ENCODE measurements around the gene WDPCP. TPM values are rescaled to one million over a fixed set of nuclear protein-coding genes. Genes with fewer than 3 reads are reported as not detected.
A peak's percentile ranks its signal among the peaks of the same experiment; 100 is the strongest.

The WDPCP gene
- polyA plus RNA-seq, 4 donors, result 11.4 to 15.6 (median 12.8) TPM

- no peak for DNase-seq (ENCODE audit: low read depth in 4 of 4, low spot score in 2 of 4)
These were observed 35.2 kb downstream of the WDPCP start for GRCh38 chr2:63553049-63553448.

- DNase-seq (ENCODE audit: low read depth in 4 of 4, low spot score in 2 of 4), result no peak
These were observed 43.3 kb downstream of the WDPCP start for GRCh38 chr2:63545023-63545422.

- DNase-seq (ENCODE audit: low read depth in 4 of 4, low spot score in 2 of 4), result no peak
These were observed 44.2 kb downstream of the WDPCP start for GRCh38 chr2:63544017-63544627.

GRCh38 chr2:63539416-63540162, 48.7 kb downstream of the WDPCP start:
- no peak for DNase-seq (ENCODE audit: low read depth in 4 of 4, low spot score in 2 of 4)

GRCh38 chr2:63538390-63538789, 49.9 kb downstream of the WDPCP start:
- DNase-seq (ENCODE audit: low read depth in 4 of 4, low spot score in 2 of 4), result no peak

GRCh38 chr2:63537306-63537705, 51.0 kb downstream of the WDPCP start:
- DNase-seq (ENCODE audit: low read depth in 4 of 4, low spot score in 2 of 4), result no peak

GRCh38 chr2:63530704-63531279, 57.5 kb downstream of the WDPCP start:
- no peak for DNase-seq (ENCODE audit: low read depth in 4 of 4, low spot score in 2 of 4)

GRCh38 chr2:63525905-63526304, 62.4 kb downstream of the WDPCP start:
- DNase-seq (ENCODE audit: low read depth in 4 of 4, low spot score in 2 of 4), result no peak

GRCh38 chr2:63522950-63523349, 65.3 kb downstream of the WDPCP start:
- DNase-seq (ENCODE audit: low read depth in 4 of 4, low spot score in 2 of 4), result no peak

- DNase-seq (ENCODE audit: low read depth in 4 of 4, low spot score in 2 of 4), result no peak
These were observed 67.5 kb downstream of the WDPCP start for GRCh38 chr2:63520793-63521192.

- DNase-seq (ENCODE audit: low read depth in 4 of 4, low spot score in 2 of 4), result no peak
These were observed 73.5 kb downstream of the WDPCP start for GRCh38 chr2:63514781-63515180.

GRCh38 chr2:63514237-63514716, 74.0 kb downstream of the WDPCP start:
- DNase-seq (ENCODE audit: low read depth in 4 of 4, low spot score in 2 of 4), result no peak

GRCh38 chr2:63506320-63506719, 82.0 kb downstream of the WDPCP start:
- DNase-seq (ENCODE audit: low read depth in 4 of 4, low spot score in 2 of 4), result no peak

- DNase-seq (ENCODE audit: low read depth in 4 of 4, low spot score in 2 of 4), result no peak
These were observed 84.5 kb downstream of the WDPCP start for GRCh38 chr2:63503818-63504217.

- DNase-seq (ENCODE audit: low read depth in 4 of 4, low spot score in 2 of 4), result no peak
These were observed 87.9 kb downstream of the WDPCP start for GRCh38 chr2:63500398-63500797.

GRCh38 chr2:63497576-63497975, 90.7 kb downstream of the WDPCP start:
- no peak for DNase-seq (ENCODE audit: low read depth in 4 of 4, low spot score in 2 of 4)

GRCh38 chr2:63494968-63495367, 93.3 kb downstream of the WDPCP start:
- no peak for DNase-seq (ENCODE audit: low read depth in 4 of 4, low spot score in 2 of 4)

- DNase-seq (ENCODE audit: low read depth in 4 of 4, low spot score in 2 of 4), result no peak
These were observed 94.2 kb downstream of the WDPCP start for GRCh38 chr2:63494100-63494499.

GRCh38 chr2:63488118-63488713, 100.1 kb downstream of the WDPCP start:
- peak in 2 of 4 donors; percentile 10 for DNase-seq (ENCODE audit: low read depth in 4 of 4, low spot score in 2 of 4)

GRCh38 chr2:63486861-63487290, 101.4 kb downstream of the WDPCP start:
- no peak for DNase-seq (ENCODE audit: low read depth in 4 of 4, low spot score in 2 of 4)

- no peak for DNase-seq (ENCODE audit: low read depth in 4 of 4, low spot score in 2 of 4)
These were observed 103.4 kb downstream of the WDPCP start for GRCh38 chr2:63484901-63485300.

Data from left renal cortex interstitium (tissue), 4 donors.